NCI-H1436 treated with DMSO at 0.1 percent for 48 hours (cell line): ENCODE data around the gene NCAPD2.

Source experiments
- DNase-seq: peaks from one replicate; lab custom pipeline; 2025; lab: John Stamatoyannopoulos, UW

The NCAPD2 gene

DNA sequence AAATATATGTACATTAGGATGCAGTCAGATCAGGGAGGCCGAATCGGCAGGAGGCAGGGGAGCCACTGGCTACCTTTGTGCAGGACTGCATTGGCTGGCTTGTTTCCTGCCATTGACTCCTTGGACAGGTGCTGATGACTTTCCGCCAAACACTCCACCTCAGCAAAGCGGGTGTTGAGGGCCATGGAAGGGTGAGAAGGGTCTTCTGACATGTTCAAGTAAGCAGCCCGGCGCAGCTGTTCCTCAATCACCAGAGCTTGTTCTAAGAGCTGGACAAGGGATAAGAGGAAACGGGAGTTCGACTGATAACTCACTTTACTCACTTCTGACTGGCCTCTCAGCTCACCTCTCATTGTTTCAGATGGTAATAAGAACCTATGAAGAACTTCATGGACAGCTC is 79.1 kb downstream of the NCAPD2 start:
- no peak for DNase-seq

DNA sequence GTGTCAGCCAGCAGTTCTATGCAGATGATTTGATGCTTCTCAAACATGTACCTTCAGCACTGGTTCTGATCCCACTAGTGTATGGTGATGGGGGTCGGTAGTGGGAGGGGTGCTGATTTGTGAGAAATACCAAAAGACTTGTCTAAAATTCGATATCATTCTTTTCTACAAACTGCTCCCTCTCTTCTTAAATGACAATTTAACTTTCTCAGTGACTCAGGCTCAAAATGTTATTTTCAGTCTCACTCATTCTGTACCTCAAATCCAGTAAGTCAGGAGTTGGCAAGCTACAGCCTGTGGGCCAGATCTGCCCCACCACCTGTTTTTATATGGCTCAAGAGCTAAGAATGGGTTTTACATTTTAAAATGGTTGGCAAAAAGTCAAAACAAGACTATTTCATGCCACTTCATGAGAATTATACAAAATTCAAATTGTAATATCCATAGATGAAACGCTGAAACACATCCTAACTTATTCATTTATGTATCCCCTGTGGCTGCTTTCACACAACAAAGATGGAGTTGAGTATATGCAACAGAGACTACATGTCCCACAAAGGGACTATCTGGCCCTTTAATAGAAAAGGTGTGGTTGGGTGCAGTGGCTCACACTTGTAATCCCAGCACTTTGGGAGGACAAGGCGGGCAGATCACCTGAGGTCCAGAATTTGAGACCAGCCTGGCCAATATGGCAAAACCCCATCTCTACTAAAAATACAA is 80.8 kb downstream of the NCAPD2 start:
- DNase-seq: no peak

DNA sequence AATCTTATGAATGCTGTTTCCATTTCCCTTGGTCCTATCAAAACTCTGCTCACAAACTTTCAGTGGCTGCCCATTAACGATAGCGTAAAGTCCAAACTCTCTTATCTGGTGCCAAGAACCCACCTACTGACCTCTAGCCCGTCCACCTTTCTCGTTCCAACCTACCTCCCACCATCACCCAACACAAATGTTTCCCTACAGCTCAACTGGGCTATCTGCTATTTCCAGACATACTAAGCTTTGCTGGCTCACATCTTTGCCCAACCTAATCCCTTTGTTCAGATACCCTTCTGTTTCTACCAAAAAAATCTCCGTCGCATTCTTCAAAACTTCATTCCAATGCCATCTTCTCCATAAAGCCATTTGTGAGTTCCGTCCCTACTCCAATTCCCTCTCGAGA is 81.7 kb downstream of the NCAPD2 start:
- no peak for DNase-seq
